OCI-LY3 (cell line): ENCODE results near the gene SLAIN2.

Experiments used
- CTCF ChIP-seq: fragments of 200-600, 300-600 bp; sonication (generic); IDR thresholded peaks from 2 replicates; pipeline ENCODE4 v1.5.1; 2014; ENCODE audit warnings: antibody characterized with exemption, low read length, low read depth
- EZH2phosphoT487 ChIP-seq: fragments of 200-600 bp; shearing (Covaris generic); IDR thresholded peaks from 2 replicates; pipeline ENCODE4 v1.6.1; 2018; ENCODE audit warnings: antibody characterized with exemption, mixed run types, low read depth

DNA sequence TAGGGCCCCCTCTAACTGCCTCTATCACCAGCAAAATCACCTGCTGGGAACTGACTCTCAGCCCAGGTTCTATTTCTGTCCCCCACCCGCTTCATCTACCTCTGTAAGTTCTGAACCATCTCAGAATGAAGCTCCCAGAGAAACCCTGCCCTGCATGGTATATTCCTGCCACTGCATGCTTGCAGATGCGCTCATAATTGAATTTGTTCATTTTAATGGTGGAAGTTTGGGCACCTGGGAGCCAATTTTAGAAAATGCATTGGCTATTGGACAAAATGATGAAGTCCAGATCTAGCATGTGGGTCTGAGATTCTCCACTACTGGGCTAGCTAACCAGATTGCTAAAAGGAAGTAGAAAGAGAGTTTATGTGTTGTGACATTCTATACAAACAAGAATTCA, 113.3 kb downstream of the SLAIN2 start:
- no peak for TF ChIP-seq CTCF
- no peak for TF ChIP-seq EZH2phosphoT487
